Right atrium auricular region (tissue), 2 donors: ENCODE results near the gene CAND2. TPM values are rescaled to one million over a fixed set of nuclear protein-coding genes. Genes with fewer than 3 reads are reported as not detected.

Experiments used
- DNase-seq: peaks from one replicate; pipeline ENCODE4 v3.0.0-alpha.2; 2019; ENCODE audit warnings: low spot score
- H3K27ac ChIP-seq, 2 donors: fragments of 200-600 bp; sonication (generic); 1 replicate in 1 of 2; 2 replicates in 1 of 2; pipeline ENCODE4 v1.5.1; 2016 to 2019
- H3K27me3 ChIP-seq, 2 donors: fragments of 200-600 bp; sonication (generic); one replicate each; pipeline versions ENCODE4 v1.5.1 to v1.6.0; 2017 to 2019
- H3K36me3 ChIP-seq: fragments of 200-600 bp; sonication (generic); one replicate; pipeline ENCODE4 v1.5.1; 2016
- H3K4me1 ChIP-seq, 2 donors: fragments of 200-600 bp; sonication (generic); one replicate each; pipeline versions ENCODE4 v1.5.1 to v1.6.0; 2017 to 2019
- H3K4me3 ChIP-seq, 2 donors: fragments of 200-600 bp; sonication (generic); 1 replicate in 1 of 2; 2 replicates in 1 of 2; pipeline ENCODE4 v1.5.1; 2017 to 2019; ENCODE audit warnings: mild to moderate bottlenecking in 1 of 2, moderate library complexity in 1 of 2
- H3K9me3 ChIP-seq, 2 donors: fragments of 200-600 bp; sonication (generic); one replicate each; pipeline ENCODE4 v1.5.1; 2019
- total RNA-seq, 2 donors: library from RNA; depleted of rRNA; stranded (reverse); fragments of >200 nt; gene quantifications; one replicate each; pipeline ENCODE4 v1.1.0, GENCODE V29; 2016
- TF ChIP-seq, protein P1 (sequence below), 2 donors: fragments of 200-600 bp; sonication (generic); IDR thresholded peaks; one replicate each; pipeline ENCODE4 v1.5.1; 2019; ENCODE audit warnings: antibody characterized with exemption in 2 of 2

CAND2 gene
- total RNA-seq, 2 donors from 2014 or later = 45.2 to 77.4 TPM

DNA sequence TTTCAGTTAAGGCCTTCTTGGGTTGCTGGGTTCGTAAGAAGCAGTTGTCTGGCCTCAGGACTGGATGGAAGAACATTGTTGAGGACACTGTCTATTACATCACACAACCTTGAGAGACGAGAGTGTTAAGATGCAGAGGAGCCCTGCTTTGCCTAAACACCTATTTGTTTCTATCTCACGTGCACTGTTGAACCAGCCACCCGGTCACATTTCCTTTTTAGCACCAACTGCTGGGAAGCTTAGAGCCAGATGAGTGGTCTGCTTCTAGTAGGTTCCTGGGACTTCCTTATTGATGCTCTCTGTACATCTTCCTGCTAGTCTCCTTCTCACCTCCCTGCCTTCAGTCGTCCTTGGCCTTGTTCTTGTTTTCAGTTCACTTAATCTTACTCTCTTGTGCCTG is 22.3 kb downstream of the CAND2 start:
- Histone ChIP-seq H3K4me1 (peaks cover 0 to 13% of the 10 kb centered on the region in 2 donors), H3K27ac (no peak overlapping the region), H3K27me3 (no peaks in the 10 kb centered on the region), H3K9me3 (no peaks in the 10 kb centered on the region), H3K4me3 (no peak overlapping the region), H3K36me3 (peaks cover 72% of the 10 kb centered on the region)
- TF ChIP-seq, protein P1, sequence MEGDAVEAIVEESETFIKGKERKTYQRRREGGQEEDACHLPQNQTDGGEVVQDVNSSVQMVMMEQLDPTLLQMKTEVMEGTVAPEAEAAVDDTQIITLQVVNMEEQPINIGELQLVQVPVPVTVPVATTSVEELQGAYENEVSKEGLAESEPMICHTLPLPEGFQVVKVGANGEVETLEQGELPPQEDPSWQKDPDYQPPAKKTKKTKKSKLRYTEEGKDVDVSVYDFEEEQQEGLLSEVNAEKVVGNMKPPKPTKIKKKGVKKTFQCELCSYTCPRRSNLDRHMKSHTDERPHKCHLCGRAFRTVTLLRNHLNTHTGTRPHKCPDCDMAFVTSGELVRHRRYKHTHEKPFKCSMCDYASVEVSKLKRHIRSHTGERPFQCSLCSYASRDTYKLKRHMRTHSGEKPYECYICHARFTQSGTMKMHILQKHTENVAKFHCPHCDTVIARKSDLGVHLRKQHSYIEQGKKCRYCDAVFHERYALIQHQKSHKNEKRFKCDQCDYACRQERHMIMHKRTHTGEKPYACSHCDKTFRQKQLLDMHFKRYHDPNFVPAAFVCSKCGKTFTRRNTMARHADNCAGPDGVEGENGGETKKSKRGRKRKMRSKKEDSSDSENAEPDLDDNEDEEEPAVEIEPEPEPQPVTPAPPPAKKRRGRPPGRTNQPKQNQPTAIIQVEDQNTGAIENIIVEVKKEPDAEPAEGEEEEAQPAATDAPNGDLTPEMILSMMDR (IDR thresholded peaks at IDR 0.05) = no peak
- DNase-seq = no peak

DNA sequence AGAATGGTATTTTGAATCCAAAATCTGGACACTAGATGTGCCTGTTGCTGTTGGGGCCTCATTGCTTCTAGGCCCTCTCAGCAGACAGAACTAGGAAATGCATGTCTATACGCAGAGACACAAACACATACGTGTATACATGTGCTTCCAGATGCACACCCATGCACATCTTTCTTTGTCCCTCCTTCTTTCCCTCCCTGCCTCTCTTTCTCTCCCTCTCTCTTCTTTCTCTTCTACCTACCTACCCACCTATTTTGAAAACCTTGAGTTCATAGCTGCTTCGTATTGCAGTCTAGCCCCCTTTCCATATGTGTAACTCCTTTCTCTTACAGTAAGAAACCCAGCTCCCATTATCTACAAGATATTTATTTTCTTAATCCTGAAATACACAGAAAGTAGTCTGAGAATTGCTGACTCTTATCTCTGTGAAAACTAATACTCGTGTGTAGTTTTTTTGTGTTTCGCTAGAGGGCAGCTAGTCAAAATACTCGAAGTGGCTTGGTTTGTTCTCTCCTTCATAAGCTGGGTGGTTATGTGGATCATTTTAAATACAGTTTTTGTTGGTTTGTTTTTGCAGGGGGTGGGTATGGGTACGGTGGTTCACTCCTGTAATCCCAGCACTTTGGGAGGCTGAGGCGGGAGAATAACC is 26.4 kb downstream of the CAND2 start:
- no peaks in the 10 kb centered on the region for H3K9me3 ChIP-seq
- TF ChIP-seq, protein P1 (IDR thresholded peaks at IDR 0.05) = no peak
- no peaks in the 10 kb centered on the region for H3K4me1 ChIP-seq
- no peak for DNase-seq
- H3K27me3 ChIP-seq = no peaks in the 10 kb centered on the region
- H3K36me3 ChIP-seq = peaks cover 64% of the 10 kb centered on the region
- H3K4me3 ChIP-seq = no peak overlapping the region
- no peak overlapping the region for H3K27ac ChIP-seq

DNA sequence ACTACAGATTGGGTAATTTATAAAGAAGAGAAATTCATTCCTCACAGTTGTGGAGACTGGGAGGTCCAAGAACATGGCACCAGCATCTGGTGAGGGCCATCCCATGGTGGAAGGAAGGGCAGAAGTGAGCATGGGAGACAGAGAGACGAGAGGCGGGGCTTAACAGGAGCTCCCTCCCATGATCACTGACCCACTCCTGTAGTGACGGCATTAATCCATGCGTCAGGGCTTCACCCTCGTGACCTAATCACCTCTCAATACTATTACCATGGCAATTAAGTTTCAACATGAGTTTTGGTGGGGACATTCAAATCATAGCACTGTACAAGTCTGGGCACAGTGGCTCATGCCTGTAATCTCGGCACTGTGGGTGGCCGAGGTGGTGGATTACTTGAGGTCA is 27.8 kb downstream of the CAND2 start:
- no peak overlapping the region for H3K27ac ChIP-seq
- TF ChIP-seq, protein P1 (IDR thresholded peaks at IDR 0.05) = no peak

DNA sequence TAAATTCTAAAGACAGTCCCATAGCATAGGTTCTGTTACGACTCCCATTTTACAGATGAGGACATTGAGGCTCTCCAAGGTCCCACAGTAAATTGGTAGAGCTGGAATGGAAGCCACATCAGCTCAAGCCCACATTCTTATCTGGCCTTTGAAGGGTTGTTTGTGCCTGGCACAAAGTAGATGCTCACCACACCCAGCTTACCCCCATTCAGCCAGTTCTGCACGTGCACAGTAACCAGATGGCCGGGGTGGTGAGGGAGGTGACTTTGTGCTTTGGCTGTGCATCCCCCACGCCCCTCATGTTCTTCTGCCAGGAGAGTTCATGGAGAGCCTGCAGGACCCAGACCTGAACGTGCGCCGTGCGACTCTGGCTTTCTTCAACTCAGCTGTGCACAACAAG is 28.7 kb downstream of the CAND2 start:
- Histone ChIP-seq H3K4me3 (no peak overlapping the region), H3K4me1 (no peaks in the 10 kb centered on the region), H3K27me3 (no peaks in the 10 kb centered on the region), H3K36me3 (peaks cover 63% of the 10 kb centered on the region), H3K27ac (no peak overlapping the region), H3K9me3 (no peaks in the 10 kb centered on the region)
- no peak for DNase-seq
- TF ChIP-seq, protein P1 (IDR thresholded peaks at IDR 0.05) = no peak

More for the DNA sequence above, 27.8 kb downstream of the CAND2 start:
- DNase-seq = no peak
- H3K4me3 ChIP-seq = no peak overlapping the region
- no peaks in the 10 kb centered on the region for H3K9me3 ChIP-seq
- peaks cover 63% of the 10 kb centered on the region for H3K36me3 ChIP-seq
- H3K27me3 ChIP-seq = no peaks in the 10 kb centered on the region
- H3K4me1 ChIP-seq = no peaks in the 10 kb centered on the region

DNA sequence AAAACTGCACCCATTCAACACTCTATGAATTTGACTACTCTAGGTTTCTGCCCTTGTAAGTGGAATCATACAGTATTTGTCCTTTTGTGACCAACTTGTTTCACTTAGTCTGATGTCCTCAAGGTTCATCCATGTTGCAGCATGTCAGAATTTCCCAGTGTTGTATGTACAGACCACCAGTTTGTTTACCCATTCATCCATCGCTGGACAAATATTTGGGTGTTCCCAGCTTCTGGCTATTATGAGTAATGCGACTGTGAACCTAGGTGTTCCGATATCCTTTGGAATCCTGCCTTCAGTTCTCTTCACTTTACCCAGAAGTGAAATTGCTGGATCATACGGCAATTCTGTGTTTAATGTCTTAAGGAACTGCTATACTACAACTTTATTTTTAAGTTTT is 32.3 kb downstream of the CAND2 start:
- Histone ChIP-seq H3K4me1 (no peaks in the 10 kb centered on the region), H3K9me3 (no peaks in the 10 kb centered on the region), H3K36me3 (peaks cover 89% of the 10 kb centered on the region), H3K27me3 (no peaks in the 10 kb centered on the region), H3K4me3 (no peak overlapping the region), H3K27ac (no peak overlapping the region)
- TF ChIP-seq, protein P1 (IDR thresholded peaks at IDR 0.05) = no peak
- DNase-seq = no peak

DNA sequence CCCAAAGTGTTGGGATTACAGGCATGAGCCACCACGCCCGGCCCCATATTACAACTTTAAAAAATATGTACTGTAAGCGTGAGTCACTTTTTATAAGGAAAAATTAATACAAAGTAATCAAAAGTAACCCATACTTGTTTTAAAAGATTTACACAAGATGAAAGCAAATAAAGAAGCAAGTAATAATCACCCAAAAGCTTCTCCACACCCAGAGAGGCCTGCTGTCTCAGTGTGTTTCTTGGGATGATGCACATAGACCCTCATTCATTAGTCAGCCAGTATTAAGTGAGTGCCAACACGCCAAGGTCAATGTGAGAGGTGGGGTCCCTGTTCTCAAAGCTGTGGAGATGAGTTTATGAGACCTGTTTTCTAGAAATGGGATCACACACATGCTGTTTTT is 32.9 kb downstream of the CAND2 start:
- H3K27ac ChIP-seq = no peak overlapping the region
- H3K4me3 ChIP-seq = no peak overlapping the region
- H3K36me3 ChIP-seq = peaks cover 91% of the 10 kb centered on the region
- no peaks in the 10 kb centered on the region for H3K9me3 ChIP-seq
- DNase-seq = no peak
- TF ChIP-seq, protein P1 (IDR thresholded peaks at IDR 0.05) = no peak
- no peaks in the 10 kb centered on the region for H3K27me3 ChIP-seq
- H3K4me1 ChIP-seq = no peaks in the 10 kb centered on the region
